NK-92 treated with Interleukin-12 subunit alpha and Interleukin-12 subunit beta, amount 100 ng/mL, for 24 hours (cell line): ENCODE results near the gene GGA2.
"Not testable (repeated sequence)": the region's sequence is repeated elsewhere in the genome, so short reads cannot be mapped to it uniquely, and the experiment has no call there.

Source experiments
- DNase-seq: peaks from one replicate; lab custom pipeline; 2025; lab: John Stamatoyannopoulos, UW

The GGA2 gene, protein sequence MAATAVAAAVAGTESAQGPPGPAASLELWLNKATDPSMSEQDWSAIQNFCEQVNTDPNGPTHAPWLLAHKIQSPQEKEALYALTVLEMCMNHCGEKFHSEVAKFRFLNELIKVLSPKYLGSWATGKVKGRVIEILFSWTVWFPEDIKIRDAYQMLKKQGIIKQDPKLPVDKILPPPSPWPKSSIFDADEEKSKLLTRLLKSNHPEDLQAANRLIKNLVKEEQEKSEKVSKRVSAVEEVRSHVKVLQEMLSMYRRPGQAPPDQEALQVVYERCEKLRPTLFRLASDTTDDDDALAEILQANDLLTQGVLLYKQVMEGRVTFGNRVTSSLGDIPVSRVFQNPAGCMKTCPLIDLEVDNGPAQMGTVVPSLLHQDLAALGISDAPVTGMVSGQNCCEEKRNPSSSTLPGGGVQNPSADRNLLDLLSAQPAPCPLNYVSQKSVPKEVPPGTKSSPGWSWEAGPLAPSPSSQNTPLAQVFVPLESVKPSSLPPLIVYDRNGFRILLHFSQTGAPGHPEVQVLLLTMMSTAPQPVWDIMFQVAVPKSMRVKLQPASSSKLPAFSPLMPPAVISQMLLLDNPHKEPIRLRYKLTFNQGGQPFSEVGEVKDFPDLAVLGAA

DNA sequence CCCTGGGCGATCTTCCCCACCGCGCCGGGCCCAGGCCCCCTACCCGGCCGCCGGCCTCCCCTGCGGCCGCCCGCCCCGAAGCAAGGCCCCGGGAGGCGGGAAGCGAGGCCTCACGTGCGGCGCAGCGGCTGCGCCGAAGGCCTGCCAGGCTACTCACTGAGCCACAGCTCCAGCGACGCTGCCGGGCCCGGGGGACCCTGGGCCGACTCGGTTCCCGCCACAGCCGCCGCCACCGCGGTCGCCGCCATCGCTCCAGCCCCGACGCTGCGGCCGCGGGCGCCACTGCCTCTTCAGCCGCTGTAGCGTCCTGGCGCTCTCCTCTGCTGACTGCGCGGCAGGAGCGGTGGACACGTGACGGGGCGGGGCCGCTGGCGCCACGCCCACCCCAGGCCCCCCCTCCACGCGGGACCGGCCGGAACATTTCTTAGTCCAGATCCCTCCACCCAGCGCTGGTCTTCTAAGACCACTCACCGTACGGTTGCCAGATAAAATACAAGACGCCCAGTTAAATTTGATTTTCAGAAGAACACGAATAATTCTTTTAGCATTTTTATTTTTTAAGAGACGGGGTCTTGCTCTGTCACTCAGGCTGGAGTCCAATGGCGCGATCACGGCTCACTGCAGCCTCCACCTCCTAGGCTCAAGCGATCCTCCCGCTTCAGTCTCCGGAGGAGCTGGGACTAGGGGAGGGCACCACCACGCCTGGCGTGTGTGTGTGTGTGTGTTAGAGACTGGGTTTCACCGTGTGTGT lies at the start of gene GGA2:
Gene GGA2, minus strand, starts transcription at position 331 of the 751 bp plus-strand sequence. Its CDS starts 83 bp downstream, at position 248.
- peak; percentile 63 for DNase-seq

DNA sequence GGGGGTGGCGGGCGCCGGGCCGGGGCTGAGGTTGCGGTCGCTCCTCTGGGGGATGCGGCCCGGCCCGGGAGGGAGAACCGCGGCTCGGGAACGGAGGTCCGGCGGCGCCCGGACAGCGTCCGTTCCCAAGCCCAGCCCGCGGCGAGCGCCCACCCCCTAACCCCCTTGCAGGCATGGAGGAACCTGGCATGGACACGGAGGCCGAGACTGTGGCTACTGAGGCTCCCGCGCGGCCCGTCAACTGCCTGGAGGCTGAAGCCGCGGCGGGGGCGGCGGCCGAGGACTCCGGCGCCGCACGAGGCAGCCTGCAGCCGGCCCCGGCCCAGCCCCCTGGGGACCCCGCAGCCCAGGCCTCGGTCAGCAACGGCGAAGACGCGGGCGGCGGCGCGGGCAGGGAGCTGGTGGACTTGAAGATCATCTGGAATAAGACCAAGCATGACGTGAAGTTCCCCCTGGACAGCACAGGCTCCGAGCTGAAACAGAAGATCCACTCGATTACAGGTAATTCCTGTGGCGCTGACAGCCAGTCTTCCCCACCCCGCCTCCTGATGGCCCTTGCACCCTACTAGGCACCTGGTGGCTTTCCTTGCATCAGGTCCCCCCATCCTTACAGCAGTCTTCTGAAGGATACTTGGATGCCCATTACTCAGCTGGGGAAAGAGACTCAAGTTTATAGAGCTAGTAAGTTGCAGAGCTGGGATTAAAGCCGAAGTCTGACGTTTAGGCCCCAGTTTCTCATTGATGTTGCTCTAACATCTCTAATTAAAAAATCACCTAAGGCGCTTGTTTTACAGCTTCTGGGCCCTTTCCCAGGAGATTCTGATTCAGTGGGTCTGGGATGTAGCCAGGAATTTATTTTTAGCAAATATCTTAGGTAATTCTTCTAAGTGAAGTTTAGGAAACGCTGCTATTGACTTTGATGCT lies 47.7 kb upstream of the GGA2 start:
- peak; percentile 19 for DNase-seq

DNA sequence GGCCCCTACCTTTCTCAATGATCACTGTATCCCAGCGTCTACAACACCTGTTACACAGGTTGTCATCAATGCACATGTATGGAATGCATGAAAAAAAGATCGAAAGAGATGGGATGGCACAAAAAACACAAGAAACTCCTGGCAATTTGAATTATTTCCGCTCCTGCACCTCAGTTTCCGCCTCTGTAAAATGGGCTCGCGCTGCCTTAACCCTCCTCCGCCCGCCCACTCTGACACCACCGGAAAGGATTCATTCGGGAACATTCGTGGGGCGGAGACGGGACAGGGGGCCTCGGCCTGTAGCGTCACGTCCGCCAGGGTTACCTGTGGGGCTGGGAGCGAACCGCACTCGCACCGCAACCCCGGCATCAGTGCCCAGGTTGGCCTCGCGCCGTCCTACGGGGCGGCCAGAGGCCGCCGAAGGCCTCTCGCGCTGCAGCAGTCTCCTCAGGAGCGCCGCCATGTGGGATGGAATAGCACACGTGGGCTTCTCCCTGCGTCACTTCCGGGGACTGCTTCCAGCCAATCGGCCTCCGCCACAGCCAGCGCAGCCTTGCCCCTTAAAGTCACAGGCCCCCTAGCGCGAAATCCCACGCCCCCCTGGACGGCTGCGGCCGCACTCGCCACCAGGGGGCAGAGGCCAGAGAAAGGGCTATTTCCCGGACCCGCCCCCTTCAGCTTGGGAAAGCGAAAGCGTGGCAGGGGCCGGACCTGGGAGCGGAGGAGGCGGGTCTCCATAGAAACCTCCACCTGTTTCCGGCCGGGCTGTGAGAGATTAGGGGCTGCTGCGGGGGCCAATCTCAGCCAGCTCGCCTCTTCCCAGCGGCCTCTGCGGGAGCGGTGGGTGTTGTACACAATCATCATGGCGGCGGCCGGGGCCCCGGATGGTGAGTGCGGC lies 46.8 kb upstream of the GGA2 start, which contains the start of the genes EARS2 and UBFD1:
Gene EARS2, minus strand, starts transcription at position 470 of the 898 bp plus-strand sequence. Its CDS starts 7 bp downstream, at position 463.
Gene UBFD1, plus strand, starts transcription at position 847 of the 898 bp plus-strand sequence. Its CDS starts 16 bp downstream, at position 863.
- DNase-seq = peak; percentile 99

DNA sequence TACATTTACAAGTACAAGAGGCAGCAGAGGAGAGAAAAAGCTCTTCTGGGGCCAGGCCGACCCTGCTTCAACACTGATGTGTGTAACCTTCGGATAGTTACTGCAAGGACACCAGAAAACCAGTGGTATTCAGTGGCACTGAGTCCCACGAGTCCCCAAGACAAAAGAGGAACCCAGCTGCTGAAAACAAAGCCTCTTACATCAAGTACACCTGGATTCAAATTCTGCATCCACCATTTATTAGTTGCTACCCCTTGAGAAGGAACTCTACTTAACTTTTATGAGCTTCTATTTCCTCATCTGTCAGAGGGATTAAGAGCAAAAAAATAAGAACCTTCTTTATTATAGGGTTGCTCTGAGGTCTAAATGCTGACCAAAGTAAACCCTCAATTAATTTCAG lies 44.2 kb upstream of the GGA2 start:
- no peak for DNase-seq

DNA sequence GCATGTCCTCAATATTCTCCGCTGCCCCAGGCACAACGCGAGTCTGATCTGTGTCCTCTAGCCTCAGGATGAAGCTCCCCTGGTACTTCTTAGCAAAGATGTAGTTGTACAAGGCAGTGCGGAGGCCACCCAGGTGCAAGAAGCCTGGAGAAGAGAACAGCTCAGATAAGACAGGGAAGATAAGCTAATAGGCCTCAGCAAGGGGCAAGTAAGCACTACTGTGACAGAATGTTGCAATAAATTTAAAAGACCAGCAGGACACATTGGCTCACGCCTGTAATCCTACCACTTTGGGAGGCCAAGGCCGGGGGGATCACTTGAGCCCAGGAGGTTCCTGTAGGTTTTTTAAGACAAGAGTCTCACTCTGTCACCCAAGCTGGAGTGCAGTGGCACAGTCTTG lies 41.9 kb upstream of the GGA2 start:
- no peak for DNase-seq

DNA sequence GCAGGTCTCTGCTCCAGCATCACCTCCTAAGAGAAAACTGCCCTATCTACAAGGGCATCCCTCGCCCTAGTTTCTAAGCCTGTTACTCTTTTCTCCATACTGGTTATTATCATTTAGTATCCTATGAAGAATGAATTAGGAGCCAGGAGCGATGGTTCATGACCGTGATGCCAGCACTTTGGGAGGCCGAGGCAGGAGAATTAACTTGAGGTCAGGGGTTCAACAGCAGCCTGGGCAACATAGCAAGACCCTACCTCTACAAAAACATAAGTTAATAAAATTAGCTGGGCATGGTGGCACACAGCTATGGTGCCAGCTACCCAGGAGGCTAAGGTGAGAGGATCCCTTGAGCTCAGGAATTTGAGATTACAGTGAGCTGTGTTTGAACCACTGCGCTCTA lies 39.6 kb upstream of the GGA2 start:
- no peak for DNase-seq

DNA sequence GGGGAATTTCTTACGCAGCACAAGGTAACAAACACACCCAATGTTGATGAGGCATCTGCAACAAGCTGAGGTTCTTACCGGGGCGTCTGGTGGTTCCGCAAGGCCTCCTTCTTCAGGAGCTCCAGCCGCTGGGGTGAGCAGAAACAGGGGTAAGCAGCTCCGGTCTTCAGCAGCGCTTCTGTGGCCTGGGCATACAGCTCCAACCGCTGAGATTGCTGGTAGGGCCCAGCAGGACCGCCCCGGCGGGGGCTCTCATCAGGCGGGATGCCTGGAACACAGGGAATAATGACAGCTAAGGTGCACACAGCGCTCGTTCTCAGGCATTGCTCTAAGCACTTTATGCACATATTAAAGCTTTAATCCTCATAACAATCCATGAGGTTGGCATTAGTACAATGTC lies 34.1 kb upstream of the GGA2 start:
- no peak for DNase-seq

DNA sequence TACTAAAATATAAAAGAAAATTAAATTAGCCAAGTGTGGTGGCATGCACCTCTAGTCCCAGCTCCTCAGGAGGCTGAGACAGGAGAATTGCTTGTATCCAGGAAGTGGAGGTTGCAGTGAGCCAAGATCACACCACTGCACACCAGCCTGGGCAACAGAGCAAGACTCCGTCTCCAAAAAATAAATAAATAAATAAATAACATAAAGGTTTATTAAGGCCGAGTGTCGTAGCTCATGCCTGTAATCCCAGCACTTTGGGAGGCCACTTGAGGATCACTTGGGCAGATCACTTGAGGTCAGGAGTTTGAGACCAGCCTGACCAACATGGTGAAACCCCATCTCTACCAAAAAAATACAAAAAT lies 30.5 kb upstream of the GGA2 start:
- not testable (repeated sequence) for DNase-seq

DNA sequence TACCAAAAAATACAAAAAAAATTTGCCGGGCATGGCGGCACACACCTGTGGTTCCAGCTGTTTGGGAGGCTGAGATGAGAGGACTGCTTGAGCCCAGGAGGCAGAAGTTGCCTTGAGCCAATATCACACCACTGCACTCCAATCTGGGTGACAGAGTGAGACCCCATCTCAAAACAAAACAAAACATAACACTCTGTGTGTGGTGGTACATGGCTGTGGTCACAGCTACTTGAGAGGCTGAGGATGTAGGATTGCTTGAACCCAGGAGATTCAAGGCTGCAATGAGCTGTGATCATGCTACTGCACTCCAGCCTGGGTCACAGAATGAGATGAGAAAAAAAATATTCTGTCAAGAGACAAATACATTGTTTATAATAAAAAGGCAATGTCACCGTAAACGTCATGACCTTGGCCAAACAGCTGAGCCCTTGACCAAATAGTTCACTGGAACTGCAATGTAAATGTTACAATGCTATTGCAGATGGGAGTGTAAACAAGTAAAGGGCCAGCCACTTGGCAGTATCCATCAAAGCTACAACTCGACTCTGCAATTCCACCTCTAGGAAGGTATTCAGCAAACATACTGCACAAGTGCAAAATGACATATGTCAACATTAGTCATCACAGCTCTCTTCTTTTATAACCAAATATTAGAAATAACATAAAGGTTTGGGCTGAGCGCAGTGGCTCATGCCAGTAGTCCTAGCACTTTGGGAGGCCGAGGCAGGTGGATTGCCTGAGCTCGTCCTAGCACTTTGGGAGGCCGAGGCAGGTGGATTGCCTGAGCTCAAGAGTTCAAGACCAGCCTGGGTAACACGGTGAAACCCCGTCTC lies 29.9 kb upstream of the GGA2 start:
- no peak for DNase-seq

DNA sequence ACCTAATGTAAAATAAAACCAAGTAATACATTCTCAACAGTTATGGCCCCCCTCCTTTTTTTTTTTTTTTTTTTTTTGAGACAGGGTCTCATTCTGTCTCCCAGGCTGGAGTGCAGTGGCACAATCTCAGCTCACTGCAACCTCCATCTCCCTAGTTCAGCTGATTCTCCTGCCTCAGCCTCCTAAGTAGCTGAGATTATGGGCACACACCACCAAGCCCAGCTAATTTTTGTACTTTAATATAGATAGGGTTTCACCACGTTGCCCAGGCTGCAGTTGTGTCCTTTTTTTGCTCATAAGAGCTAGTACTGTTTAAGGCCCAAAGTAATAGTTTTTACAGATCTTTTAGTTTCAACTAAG lies 28.6 kb upstream of the GGA2 start:
- DNase-seq = no peak

DNA sequence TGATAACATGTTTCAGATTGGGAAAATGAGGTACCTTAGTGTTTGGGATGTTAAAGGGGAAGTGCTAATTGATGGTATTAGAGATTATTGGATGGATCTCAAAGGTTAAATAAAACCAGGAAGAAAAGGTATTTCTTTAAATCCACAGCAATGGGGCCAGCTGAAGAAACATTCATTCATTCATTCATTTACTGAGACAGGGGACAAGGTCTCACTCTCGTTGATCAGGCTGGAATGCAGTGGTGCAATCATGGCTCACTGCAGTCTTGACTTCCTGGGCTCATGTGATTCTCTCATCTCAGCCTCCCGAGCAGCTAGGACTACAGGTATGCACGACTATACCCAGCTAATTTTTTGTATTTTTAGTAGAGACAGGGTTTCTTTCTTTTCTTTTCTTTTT lies 27.1 kb upstream of the GGA2 start:
- no peak for DNase-seq

DNA sequence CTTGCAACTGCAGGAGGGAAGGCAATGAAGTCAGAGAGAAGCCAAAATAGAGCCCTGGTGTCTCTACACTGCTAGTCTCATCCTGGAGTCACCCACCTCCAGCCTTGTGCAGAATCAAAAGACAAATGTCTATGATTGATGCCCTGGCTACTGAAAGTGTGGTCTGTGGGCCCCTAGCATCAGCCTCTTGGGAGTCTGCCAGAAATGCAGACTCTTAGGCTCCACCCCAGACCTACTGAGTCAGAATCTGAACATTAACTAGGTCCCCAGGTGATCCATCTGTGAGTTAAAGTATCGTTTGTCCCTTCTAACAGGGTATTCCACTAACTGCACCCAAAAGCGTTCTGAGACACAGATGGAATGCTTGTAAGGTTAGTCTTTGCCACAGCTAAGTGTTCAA lies 25.6 kb upstream of the GGA2 start:
- no peak for DNase-seq

DNA sequence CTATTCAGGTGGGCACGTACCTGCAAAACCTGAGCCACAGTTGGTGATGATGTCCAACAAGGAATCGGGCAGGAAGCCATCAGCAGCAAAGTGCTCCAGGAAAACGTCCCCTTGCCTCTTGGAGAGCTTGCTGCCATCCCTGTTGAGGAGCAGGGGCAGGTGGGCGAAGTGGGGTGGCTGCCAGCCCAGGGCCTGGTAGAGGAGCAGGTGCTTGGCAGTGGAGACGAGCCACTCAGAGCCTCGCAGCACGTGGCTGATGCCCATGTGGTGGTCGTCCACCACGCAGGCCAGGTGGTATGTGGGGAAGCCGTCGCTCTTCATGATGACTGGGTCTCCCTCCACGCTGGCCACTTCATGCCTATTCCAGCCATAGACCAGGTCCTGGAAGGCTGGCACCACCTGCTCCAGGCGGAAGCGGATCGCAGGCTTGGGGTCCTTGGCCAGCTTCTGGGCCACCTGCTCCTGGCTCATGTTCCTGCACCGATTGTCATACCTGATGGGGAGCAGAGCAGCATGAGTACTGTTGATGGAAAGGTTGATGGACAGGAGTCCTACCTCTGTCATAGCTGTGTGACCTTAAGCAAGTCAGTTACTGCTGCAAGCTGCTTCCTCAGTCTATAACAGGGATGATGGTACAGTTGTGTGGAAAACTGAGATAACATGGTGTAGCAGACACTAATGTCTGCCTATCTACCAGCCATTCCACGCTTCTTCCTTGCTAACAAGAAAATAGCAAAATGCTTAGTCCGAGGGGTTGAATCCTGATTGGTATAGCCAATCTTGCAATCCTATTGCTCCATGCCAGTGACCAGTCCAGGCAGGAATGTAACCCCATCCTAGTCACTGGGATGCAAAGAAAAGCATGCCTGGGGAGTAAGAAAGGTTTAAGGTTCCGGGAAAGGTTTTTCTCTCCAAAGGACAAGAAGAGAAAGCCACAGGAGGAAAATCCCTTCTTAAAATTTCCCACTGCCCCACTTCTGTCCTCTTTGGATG lies 24.9 kb upstream of the GGA2 start:
- DNase-seq = no peak

DNA sequence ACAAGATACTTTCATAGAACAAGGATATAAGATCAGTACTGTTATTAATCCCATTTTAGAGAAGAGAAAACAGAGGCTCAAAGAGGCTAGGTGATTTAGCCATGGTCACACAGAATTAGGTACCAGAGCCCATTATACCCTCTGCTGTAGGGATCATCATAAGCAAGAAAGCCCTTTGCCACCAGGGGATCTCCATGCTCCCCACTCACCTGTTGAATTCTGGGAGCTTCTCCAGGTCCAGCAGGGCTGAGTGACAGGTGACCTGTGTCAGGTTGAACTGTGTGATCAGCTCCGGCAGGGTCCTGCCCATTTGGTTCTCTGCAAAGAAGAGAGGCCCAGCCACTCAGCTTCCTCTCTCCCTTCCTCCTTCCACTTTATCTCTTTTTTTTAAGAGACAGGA lies 22.2 kb upstream of the GGA2 start:
- DNase-seq = no peak

DNA sequence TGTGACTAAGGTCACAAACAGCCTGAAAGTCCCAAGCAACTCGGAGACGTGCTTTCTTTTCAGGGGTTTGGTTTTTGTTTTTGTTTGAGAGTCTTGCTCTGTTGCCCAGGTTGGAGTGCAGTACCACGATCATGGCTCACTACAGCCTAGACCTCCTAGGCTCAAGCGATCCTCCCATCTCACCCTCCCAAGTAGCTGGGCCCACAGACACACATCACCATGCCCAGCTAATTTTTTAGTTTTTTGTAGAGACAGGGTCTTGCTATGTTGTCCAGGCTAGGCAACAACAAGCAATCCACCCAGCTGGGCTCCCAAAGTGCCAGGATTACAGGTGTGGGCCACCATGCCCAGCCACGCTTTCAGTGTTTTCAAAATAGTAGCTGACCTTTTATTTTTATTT lies 19.8 kb upstream of the GGA2 start:
- no peak for DNase-seq

DNA sequence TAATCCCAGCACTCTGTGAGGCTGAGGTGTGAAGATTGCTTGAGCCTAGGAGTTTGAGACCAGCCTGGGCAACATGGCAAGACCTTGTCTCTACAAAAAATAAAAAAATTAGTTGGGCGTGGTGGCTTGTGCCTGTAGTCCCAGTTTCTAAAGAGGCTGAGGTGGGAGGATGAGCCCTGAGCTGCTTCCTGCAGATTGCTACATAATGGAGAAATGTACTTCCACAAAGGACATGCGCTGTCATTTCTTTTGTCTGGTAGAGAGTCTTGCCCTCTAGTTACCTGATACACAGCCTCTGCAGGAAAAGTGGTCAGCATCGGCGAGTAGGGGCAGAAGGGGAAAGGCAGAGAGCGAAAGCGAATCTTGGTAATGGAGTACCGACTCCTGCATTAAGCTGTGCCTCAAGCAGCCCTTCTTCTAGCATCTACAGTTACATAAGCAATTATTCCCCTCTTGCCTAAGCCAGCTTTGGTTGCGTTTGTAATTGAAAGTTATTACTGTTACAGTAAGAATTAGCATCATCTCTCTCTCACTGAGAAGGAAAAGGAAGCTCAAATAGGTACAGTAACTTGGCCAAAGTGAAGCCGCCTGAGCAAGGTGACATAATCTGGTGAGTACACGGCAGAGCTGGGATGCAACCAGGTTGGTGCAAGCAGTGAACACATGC lies 18.5 kb upstream of the GGA2 start:
- no peak for DNase-seq

DNA sequence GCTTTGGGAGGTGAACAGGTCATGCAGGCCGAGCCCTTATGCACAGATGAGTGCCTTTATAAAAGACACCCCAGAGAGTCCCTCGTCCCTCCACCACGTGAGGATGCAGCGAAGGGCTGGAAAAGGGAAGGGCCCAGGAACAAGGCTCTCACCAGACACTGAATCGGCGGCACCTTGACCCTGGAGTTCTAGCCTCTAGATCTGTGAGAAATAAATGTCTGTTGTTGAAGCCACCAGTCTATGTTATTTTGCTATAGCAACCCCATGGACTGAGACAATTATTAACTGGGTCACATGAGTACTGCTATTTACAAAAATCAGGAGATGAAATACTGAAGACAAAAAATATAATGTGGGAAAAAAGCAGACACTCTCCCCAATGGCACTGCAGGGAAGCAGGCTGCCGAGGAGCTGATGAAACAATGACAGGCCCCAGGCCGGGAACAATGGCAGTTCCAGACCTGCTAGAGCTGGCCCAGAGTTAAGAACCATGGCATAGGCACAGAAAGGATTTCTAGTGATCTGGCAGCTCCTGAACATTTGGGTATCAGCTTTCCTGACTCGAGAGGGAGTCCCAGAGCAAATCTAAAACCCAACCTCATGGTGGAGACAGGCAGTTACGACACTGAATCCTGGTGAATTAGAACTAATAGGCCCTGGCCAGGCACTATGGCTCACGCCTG lies 17.8 kb upstream of the GGA2 start:
- DNase-seq = no peak
